Ovary (tissue), 3 donors: ENCODE results near the gene FAM234A.
"Not testable (repeated sequence)": the region's sequence is repeated elsewhere in the genome, so short reads cannot be mapped to it uniquely, and the experiment has no call there.

ENCODE experiments used
- CTCF ChIP-seq, 3 donors: fragments of 450-650 bp in 2 of 3; fragments of 200-600 bp in 1 of 3; IDR thresholded peaks; one replicate each; pipeline versions ENCODE4 v1.5.1 to v1.8.0; 2016 to 2022; ENCODE audit warnings: antibody characterized with exemption in 3 of 3, mild to moderate bottlenecking in 1 of 3
- POLR2A ChIP-seq: fragments of 450-650 bp; IDR thresholded peaks from one replicate; pipeline ENCODE4 v1.6.1; 2017; ENCODE audit warnings: antibody characterized with exemption, mild to moderate bottlenecking, moderate library complexity
- donor health status: DM: no; HTN: no; CAD: no.

- not testable (repeated sequence) for TF ChIP-seq POLR2A; CTCF (IDR thresholded peaks at IDR 0.05)
Observed at GRCh38 chr16:209359-209758, 25.3 kb upstream of the FAM234A start.
